HTR-8/SVneo (cell line): ENCODE measurements around the gene GPR89A.
"Not testable (repeated sequence)": the region's sequence is repeated elsewhere in the genome, so short reads cannot be mapped to it uniquely, and the experiment has no call there.

Experiments used
- DNase-seq: peaks from one replicate; pipeline ENCODE4 v3.0.0; 2011; ENCODE audit warnings: low spot score, mixed read lengths; ENCODE audit not compliant: insufficient read length
- FAIRE-seq: peaks from 2 replicates; lab custom pipeline; 2011; peaks lifted over from hg19 to GRCh38; lab: Jason Lieb, UNC

The GPR89A gene

DNA sequence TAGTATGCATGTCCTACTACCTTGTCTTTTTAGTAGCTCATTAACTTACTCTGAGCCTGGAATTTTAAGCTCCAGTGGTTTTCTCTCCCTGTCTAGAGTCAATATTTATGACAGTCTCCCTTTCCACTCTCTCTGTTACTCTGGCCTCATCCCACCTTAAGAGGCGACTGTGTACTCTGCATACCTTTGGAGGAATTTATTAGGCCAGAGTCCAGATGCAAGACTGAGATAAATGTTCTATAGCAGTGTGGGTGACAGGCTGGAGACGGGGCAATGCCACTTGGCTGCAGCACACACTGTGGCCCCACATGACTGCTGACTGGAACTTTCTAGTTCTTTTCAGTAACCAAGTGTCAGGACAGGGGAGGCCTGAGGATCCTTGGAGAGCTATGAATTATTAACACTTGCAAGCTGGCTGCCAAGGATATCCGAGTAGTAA, 103.4 kb downstream of the GPR89A start:
- no peak for FAIRE-seq

DNA sequence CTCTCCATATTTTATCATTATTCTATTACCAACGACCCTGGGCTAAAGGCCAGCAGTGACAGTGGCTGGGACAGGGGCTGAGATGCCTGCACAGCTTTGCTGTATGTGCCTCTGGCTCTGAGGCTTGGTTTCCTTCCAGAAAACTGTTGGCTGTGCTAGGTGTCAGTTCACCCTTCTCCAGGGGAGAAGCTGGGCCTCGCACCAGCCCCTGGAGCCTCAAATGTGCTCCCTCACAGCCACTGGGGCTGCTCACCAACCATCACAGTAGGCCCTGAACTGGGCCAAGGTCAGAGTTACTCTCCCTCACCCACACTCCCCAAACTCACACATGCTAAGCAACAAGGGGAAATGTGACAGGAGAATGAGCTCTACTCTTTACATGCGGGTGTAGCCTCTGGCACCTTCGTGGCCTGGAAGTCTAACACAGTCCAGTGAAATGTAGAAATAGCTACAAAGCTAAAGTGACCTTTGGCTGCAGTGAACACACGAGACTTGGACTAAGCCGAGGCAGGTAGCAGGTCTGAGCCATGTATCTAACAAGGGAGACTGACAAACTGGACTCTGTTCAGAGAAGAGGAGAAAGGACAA, 106.8 kb downstream of the GPR89A start:
- DNase-seq = no peak
- FAIRE-seq = no peak

More for the DNA sequence above, 103.4 kb downstream of the GPR89A start:
- DNase-seq = no peak

DNA sequence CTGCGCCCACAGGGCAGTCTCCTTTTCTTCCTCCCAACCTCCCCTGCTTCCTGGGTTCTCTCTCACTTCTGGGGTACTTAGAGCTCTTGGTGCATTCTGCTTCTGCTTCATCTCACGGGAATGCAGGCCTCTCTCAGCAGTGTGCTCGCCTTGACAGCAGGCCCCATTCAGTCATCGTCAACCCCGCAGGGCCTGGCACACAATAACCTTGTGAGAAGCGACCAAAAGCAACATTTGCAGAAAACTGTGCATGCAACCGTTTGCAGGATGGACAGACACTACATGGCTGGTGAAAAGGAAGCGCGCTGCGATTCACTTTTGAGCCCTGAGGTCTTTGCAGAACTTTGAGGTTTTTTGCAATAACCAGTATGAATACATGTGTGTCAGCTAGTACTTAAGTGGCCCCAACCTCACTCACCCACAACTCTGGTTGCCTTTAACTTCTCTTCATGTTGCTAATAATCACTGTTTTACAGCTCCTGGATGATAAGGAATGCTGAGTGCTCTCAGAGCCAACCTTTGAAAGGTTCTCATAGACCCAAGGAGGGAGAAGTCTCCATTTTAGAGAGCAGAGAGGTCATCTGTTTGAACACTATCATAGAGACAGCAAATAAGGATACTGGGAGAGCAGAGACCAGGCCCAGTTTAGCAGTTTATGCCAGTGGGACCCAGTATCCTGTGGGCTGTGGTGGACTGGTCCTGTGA, 109.0 kb downstream of the GPR89A start:
- FAIRE-seq (no peak), DNase-seq (no peak)

DNA sequence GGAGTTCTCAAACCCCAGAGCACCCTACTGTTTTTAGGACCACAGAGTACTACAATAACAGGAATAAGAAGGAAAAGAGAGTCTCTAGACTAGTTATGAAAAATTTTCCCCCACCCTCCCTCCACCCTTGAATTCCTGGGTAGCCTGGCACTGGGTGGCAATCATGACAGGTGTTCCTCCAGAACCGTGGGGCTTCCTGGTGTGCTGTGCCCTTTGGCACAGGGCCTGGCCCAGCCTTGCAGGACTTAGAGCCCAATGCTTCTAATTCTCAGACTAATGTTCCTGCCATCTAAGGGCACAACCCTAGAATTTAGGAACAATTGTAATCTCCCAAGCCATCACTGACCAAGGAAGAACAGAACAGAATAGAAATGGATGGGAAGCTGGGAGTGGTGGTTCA, 110.0 kb downstream of the GPR89A start:
- DNase-seq (no peak), FAIRE-seq (no peak)

DNA sequence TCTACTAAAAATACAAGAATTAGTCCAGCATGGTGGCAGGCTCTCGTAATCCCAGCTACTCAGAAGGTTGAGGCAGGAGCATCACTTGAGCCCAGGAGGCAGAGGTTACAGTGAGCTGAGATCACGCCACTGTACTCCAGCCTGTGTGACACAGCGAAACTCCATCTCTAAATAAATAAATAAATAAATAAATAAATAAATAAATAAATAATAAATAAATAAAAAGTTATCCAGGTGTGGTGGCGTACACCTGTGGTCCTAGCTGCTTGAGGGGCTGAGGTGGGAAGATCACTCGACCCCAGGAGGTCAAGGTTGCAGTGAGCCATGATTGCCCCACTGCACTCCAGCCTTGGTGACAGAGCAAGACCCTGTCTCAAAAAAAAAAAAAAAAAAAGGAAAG, 110.7 kb downstream of the GPR89A start:
- not testable (repeated sequence) for FAIRE-seq

DNA sequence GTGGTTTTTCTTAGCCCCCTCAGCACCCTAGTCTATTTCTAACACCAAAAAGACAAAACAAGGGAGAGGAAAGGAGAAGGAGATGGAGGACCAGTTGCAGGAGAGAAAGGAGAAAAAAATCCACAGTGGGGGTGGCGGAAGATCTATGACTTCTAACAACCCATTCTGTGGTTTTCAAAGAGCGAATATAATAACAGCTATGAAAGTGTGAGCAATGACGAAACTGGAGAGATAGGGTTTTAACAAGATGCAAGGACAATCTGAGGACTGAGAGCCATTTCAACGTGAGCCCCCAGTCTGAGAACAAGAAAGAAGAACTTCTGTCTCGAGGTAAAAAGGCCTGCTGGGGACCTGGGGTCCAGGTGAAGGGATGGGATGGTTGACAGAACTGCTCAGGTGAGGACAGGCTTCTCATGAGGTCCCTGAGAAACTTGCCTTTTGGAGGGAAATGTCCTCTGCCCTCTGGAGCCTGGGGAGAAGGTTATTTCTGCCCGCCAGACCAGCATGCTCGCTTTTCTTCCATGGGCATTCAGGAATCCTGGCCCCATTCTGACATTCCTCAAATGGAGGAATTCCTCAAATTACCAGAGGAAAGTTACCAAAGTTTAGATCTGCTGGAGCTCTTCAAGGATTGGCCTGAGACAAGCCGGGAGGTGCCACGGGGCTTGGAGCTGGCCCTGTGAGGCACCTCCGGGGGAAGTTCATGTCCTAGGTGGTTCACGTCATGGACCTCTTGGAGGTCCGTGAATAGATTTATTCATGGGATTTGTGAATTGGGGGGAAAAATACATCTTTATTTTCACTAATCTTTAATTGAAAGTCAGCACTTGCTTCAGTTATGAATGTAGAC, 111.7 kb downstream of the GPR89A start, which contains the start of gene CD160:
Gene CD160, plus strand, starts transcription at position 270 of the 850 bp plus-strand sequence. CDS start 8,829 bp downstream, outside the sequence.
- FAIRE-seq (no peak), DNase-seq (no peak)

More for the DNA sequence above, 110.7 kb downstream of the GPR89A start:
- DNase-seq = not testable (repeated sequence)
